ENCODE data around the gene TNRC6C. TPM values are rescaled to one million over a fixed set of nuclear protein-coding genes. Genes with fewer than 3 reads are reported as not detected.

TNRC6C gene
- total RNA-seq, 4 donors from 2014 or later = 9.1 to 32.7 (median 14.3) TPM

GRCh38 chr17:78129351-78130089 is 171.0 kb downstream of the TNRC6C start:
- H3K4me3 ChIP-seq (replicated peaks in 1 of 3) = no peak overlapping the region
- H3K4me1 ChIP-seq = peaks cover 26 to 60% of the 10 kb centered on the region in 2 donors
- no peak for TF ChIP-seq CTCF (IDR thresholded peaks at IDR 0.05)
- H3K9me3 ChIP-seq = no peaks in the 10 kb centered on the region
- no peaks in the 10 kb centered on the region for H3K27me3 ChIP-seq
- DNase-seq = no peak
- peak overlapping the region in 1 of 3 donors; percentile 10 for H3K27ac ChIP-seq
- intact Hi-C loops (cut with DNase I) = loop anchor here (5.0 kb wide), 1 partner anchor 43 kb away; no protein-coding TSS in a partner anchor
- no peaks in the 10 kb centered on the region for H3K36me3 ChIP-seq
- 79 to 93% methylated on average over 4 of the region's 4 CpGs for WGBS, 2 donors

GRCh38 chr17:78130090-78130436 is 171.6 kb downstream of the TNRC6C start:
- TF ChIP-seq CTCF (IDR thresholded peaks at IDR 0.05) = no peak
- TF ChIP-seq POLR2A (IDR thresholded peaks at IDR 0.05) = no peak
- intact Hi-C loops (cut with DNase I) = no loop called here
- Histone ChIP-seq H3K4me1 (peaks cover 26 to 55% of the 10 kb centered on the region in 2 donors), H3K36me3 (no peaks in the 10 kb centered on the region), H3K27me3 (no peaks in the 10 kb centered on the region), H3K27ac (no peak overlapping the region), H3K9me3 (no peaks in the 10 kb centered on the region), H3K4me3 (replicated peaks in 1 of 3) (no peak overlapping the region)
- WGBS, 2 donors = 57 to 79% methylated on average over 2 to 5 of the region's 5 CpGs
- DNase-seq = no peak

GRCh38 chr17:78130437-78131101 is 172.1 kb downstream of the TNRC6C start, which contains the start of gene TMC8:
TSS of gene TMC8 (plus strand) at chr17:78130771. CDS start at chr17:78131589, 818 bp downstream.
- H3K27ac ChIP-seq = no peak within 1 kb of the TSS
- no peak for DNase-seq
- peaks cover 26 to 55% of the 10 kb centered on the region in 2 donors for H3K4me1 ChIP-seq
- intact Hi-C loops (cut with DNase I) = no loop called here
- no peak for TF ChIP-seq CTCF (IDR thresholded peaks at IDR 0.05)
- TF ChIP-seq POLR2A (IDR thresholded peaks at IDR 0.05) = no peak
- no peaks in the 10 kb centered on the region for H3K36me3 ChIP-seq
- WGBS, 2 donors = 79 to 81% methylated on average over 7 to 9 of the region's 10 CpGs
- H3K27me3 ChIP-seq = no peaks in the 10 kb centered on the region
- H3K4me3 ChIP-seq (replicated peaks in 1 of 3) = peak within 1 kb of the TSS in 1 of 3 donors; percentile 23
- no peaks in the 10 kb centered on the region for H3K9me3 ChIP-seq

GRCh38 chr17:78131172-78132083 is 172.9 kb downstream of the TNRC6C start:
- Histone ChIP-seq H3K4me3 (replicated peaks in 1 of 3) (peak overlapping the region in 1 of 3 donors; percentile 23), H3K4me1 (peaks cover 22 to 55% of the 10 kb centered on the region in 2 donors), H3K27ac (no peak overlapping the region), H3K36me3 (no peaks in the 10 kb centered on the region), H3K27me3 (no peaks in the 10 kb centered on the region), H3K9me3 (no peaks in the 10 kb centered on the region)
- TF ChIP-seq POLR2A (IDR thresholded peaks at IDR 0.05) (no peak), CTCF (IDR thresholded peaks at IDR 0.05) (no peak)
- no peak for DNase-seq
- WGBS, 2 donors = 78 to 81% methylated on average over 7 to 9 of the region's 74 CpGs
- intact Hi-C loops (cut with DNase I) = no loop called here
